A549 (cell line): ENCODE measurements around the gene MAPT. TPM values are rescaled to one million over a fixed set of nuclear protein-coding genes. Genes with fewer than 3 reads are reported as not detected.

ENCODE experiments used
- ATAC-seq, 2 experiments: fragments of 200-7000 bp in 1 of 2; fragments of >200 bp in 1 of 2; cut with Nextera tagmentation in 1 of 2; cut with Tn5 transposase in 1 of 2; 3 replicates each; pipeline versions ENCODE4 v1.8.0 to v1.9.1; 2018 to 2020; ENCODE audit warnings: mild to moderate bottlenecking in 1 of 2, moderate library complexity in 1 of 2
- CTCF ChIA-PET: fragments of 300-600 bp; sonication (Branson Sonifier 250); formaldehyde crosslinking; extraction: SDS; loops from one replicate; lab custom pipeline; 2021; ENCODE audit warnings: antibody characterized with exemption, inconsistent platforms; lab: Yijun Ruan, JAX
- POLR2A ChIA-PET: fragments of 350-600 bp; formaldehyde crosslinking; extraction: SDS; loops from one replicate; lab custom pipeline; 2021; ENCODE audit warnings: antibody characterized with exemption, inconsistent platforms; lab: Yijun Ruan, JAX
- DNase-seq, 2 experiments: peaks; one replicate each; pipeline versions ENCODE4 v3.0.0 to v3.0.0-alpha.2; 2011 to 2016; ENCODE audit warnings: low read depth in 1 of 2, low spot score in 1 of 2
- FAIRE-seq: peaks from 2 replicates; lab custom pipeline; 2011; peaks lifted over from hg19 to GRCh38; lab: Jason Lieb, UNC
- H3K27ac ChIP-seq, 2 experiments: fragments of >200 bp; sonication (Bioruptor Twin); formaldehyde crosslinking; 3 replicates each; pipeline ENCODE4 v1.5.1; 2016 to 2017
- H3K4me1 ChIP-seq: fragments of >200 bp; sonication (Bioruptor Twin); formaldehyde crosslinking; 3 replicates; pipeline ENCODE4 v1.6.1; 2016
- H3K4me2 ChIP-seq: fragments of >200 bp; sonication (Bioruptor Twin); formaldehyde crosslinking; 3 replicates; pipeline ENCODE4 v1.6.1; 2016
- H3K4me3 ChIP-seq: fragments of >200 bp; sonication (Bioruptor Twin); formaldehyde crosslinking; 3 replicates; pipeline ENCODE4 v1.5.1; 2016
- H3K9me3 ChIP-seq: fragments of >200 bp; sonication (Bioruptor Twin); formaldehyde crosslinking; 3 replicates; pipeline ENCODE4 v1.6.1; 2016
- CBX8 ChIP-seq: fragments of 200-600 bp; sonication (generic); IDR thresholded peaks from 2 replicates; pipeline ENCODE4 v1.6.1; 2016
- EHMT2 ChIP-seq: fragments of 200-600 bp; sonication (generic); IDR thresholded peaks from 2 replicates; pipeline ENCODE4 v1.6.1; 2016; ENCODE audit warnings: antibody characterized with exemption, low read depth, mild to moderate bottlenecking, moderate library complexity
- EP300 ChIP-seq, 2 experiments: fragments of >200 bp; sonication (Bioruptor Twin); formaldehyde crosslinking; IDR thresholded peaks; 2 replicates in 1 of 2; 3 replicates in 1 of 2; pipeline ENCODE4 v1.6.1; 2016 to 2017
- FOSB ChIP-seq: fragments of 250-450 bp; sonication (Bioruptor Pico); IDR thresholded peaks from 2 replicates; pipeline ENCODE4 v1.5.0; 2020; ENCODE audit warnings: mild to moderate bottlenecking, moderate library complexity
- HOXA7 ChIP-seq: fragments of 250-450 bp; sonication (Bioruptor Pico); IDR thresholded peaks from 2 replicates; pipeline ENCODE4 v1.5.0; 2020; ENCODE audit warnings: mild to moderate bottlenecking, moderate library complexity
- HOXB13 ChIP-seq: fragments of 250-450 bp; sonication (Bioruptor Pico); IDR thresholded peaks from 2 replicates; pipeline ENCODE4 v1.5.0; 2020; ENCODE audit warnings: low read depth, mild to moderate bottlenecking, moderate library complexity
- MAZ ChIP-seq: fragments of 150-350 bp; IDR thresholded peaks from 2 replicates; pipeline ENCODE4 v1.6.1; 2014; ENCODE audit warnings: antibody characterized with exemption, low read depth, low read length, borderline replicate concordance
- NPAS2 ChIP-seq: fragments of 250-450 bp; sonication (Bioruptor Pico); IDR thresholded peaks from 2 replicates; pipeline ENCODE4 v1.8.0; 2022; ENCODE audit warnings: mild to moderate bottlenecking, moderate library complexity, borderline replicate concordance
- RAD21 ChIP-seq, 2 experiments: fragments of >200 bp in 1 of 2; sonication (Bioruptor Twin) in 1 of 2; formaldehyde crosslinking in 1 of 2; IDR thresholded peaks in 1 of 2; conservative IDR thresholded peaks in 1 of 2; 2 replicates in 1 of 2; 3 replicates in 1 of 2; pipeline ENCODE4 v1.6.1; 2012 to 2018; ENCODE audit warnings: inconsistent platforms in 1 of 2
- RCOR1 ChIP-seq: fragments of 150-350 bp; IDR thresholded peaks from 2 replicates; pipeline ENCODE4 v1.6.1; 2014; ENCODE audit warnings: antibody characterized with exemption, low read length, low read depth
- RNF2 ChIP-seq: fragments of 200-600 bp; sonication (generic); IDR thresholded peaks from 2 replicates; pipeline ENCODE4 v1.6.1; 2016; ENCODE audit warnings: low read depth, mild to moderate bottlenecking, antibody characterized with exemption, moderate library complexity, borderline replicate concordance
- SREBF2 ChIP-seq: fragments of 450-650 bp; IDR thresholded peaks from 2 replicates; pipeline ENCODE4 v1.6.1; 2014; ENCODE audit warnings: mild to moderate bottlenecking, moderate library complexity
- TFCP2L1 ChIP-seq: fragments of 250-450 bp; sonication (Bioruptor Pico); IDR thresholded peaks from 2 replicates; pipeline ENCODE4 v1.5.0; 2021; ENCODE audit warnings: mild to moderate bottlenecking
- TP53 ChIP-seq: fragments of 250-450 bp; sonication (Bioruptor Pico); IDR thresholded peaks from 2 replicates; pipeline ENCODE4 v1.5.0; 2021; ENCODE audit warnings: mild to moderate bottlenecking, moderate library complexity
- ZNF302 ChIP-seq: fragments of 250-450 bp; sonication (Bioruptor Pico); IDR thresholded peaks from 2 replicates; pipeline ENCODE4 v1.9.0; 2021; ENCODE audit warnings: inconsistent platforms, mild to moderate bottlenecking, moderate library complexity
- WGBS: methylation state at CpG from one replicate; pipeline ENCODE4 v1.1.6; 2017; ENCODE audit errors: missing lambda C conversion rate; 5-methylcytosine and 5-hydroxymethylcytosine counted together
- polyA plus RNA-seq, 4 experiments: library from polyadenylated mRNA; depleted of rRNA in 3 of 4; stranded (reverse); fragments of >200 nt; fragmentation: RNase III in 1 of 4; extraction: RNeasy Plus Mini Kit Qiagen cat#74134 plus additional on column Dnase treatment in 1 of 4; gene quantifications; 2 replicates in 3 of 4; 3 replicates in 1 of 4; pipeline ENCODE4 v1.2.3, GENCODE V29; 2011 to 2017
- TF ChIP-seq, protein P1 (sequence below): IDR thresholded peaks from 2 replicates; pipeline ENCODE4 v1.6.1; 2012
- TF ChIP-seq, protein P2 (sequence below): fragments of >200 bp; sonication (Bioruptor Twin); formaldehyde crosslinking; IDR thresholded peaks from 3 replicates; pipeline ENCODE4 v1.5.1; 2016
- TF ChIP-seq, protein P3 (sequence below): fragments of >200 bp; sonication (Bioruptor Twin); formaldehyde crosslinking; IDR thresholded peaks from 3 replicates; pipeline ENCODE4 v1.6.1; 2016
- TF ChIP-seq, protein P4 (sequence below): fragments of 250-450 bp; sonication (Bioruptor Pico); IDR thresholded peaks from 2 replicates; pipeline ENCODE4 v1.5.0; 2020; ENCODE audit warnings: low read depth, mild to moderate bottlenecking, moderate library complexity

Gene MAPT
- polyA plus RNA-seq, 2 of the 4 experiments (the other 2 are of a cell fraction) = 1.2 to 1.6 TPM

DNA sequence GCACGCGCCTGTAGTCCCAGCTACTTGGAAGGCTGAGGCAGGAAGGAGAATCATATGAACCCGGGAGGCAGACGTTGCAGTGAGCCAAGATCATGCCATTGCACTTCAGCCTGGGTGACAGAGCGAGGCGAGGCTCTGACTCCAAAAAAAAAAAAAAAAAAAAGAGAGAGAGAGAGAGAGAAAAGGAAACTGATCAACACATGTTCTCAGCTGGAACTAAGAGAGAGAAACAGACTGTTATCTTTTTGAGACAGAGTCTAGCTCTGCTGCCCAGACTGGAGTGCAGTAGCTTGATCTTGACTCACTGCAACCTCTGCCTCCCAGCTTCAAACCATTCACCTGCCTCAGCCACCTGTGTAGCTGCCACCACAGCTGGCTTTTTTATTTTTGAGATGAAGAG, 165.1 kb downstream of the MAPT start:
- 89% methylated on average over 6 of the region's 6 CpGs for WGBS
- Histone ChIP-seq H3K27ac (peak overlapping the region in 1 of 2 experiments; percentile 12; a peak in 2 of 6 replicates), H3K4me1 (peaks cover 93% of the 10 kb centered on the region), H3K4me2 (no peak overlapping the region), H3K4me3 (no peak overlapping the region), H3K9me3 (no peaks in the 10 kb centered on the region)
- ATAC-seq (no peak), DNase-seq (no peak), FAIRE-seq (no peak)
- TF ChIP-seq TP53 (CRISPR knock-in tag) (no peak), EP300 (IDR thresholded peaks at IDR 0.05) (no peak), EHMT2 (no peak), TFCP2L1 (CRISPR knock-in tag) (no peak), RNF2 (no peak), ZNF302 (CRISPR knock-in tag) (no peak), MAZ (no peak), NPAS2 (no peak), SREBF2 (no peak), FOSB (no peak), HOXA7 (CRISPR knock-in tag) (no peak), RCOR1 (no peak), CBX8 (no peak)
- TF ChIP-seq, protein P1, sequence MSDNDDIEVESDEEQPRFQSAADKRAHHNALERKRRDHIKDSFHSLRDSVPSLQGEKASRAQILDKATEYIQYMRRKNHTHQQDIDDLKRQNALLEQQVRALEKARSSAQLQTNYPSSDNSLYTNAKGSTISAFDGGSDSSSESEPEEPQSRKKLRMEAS = no peak
- TF ChIP-seq, protein P2, sequence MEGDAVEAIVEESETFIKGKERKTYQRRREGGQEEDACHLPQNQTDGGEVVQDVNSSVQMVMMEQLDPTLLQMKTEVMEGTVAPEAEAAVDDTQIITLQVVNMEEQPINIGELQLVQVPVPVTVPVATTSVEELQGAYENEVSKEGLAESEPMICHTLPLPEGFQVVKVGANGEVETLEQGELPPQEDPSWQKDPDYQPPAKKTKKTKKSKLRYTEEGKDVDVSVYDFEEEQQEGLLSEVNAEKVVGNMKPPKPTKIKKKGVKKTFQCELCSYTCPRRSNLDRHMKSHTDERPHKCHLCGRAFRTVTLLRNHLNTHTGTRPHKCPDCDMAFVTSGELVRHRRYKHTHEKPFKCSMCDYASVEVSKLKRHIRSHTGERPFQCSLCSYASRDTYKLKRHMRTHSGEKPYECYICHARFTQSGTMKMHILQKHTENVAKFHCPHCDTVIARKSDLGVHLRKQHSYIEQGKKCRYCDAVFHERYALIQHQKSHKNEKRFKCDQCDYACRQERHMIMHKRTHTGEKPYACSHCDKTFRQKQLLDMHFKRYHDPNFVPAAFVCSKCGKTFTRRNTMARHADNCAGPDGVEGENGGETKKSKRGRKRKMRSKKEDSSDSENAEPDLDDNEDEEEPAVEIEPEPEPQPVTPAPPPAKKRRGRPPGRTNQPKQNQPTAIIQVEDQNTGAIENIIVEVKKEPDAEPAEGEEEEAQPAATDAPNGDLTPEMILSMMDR = no peak
- TF ChIP-seq, protein P3, sequence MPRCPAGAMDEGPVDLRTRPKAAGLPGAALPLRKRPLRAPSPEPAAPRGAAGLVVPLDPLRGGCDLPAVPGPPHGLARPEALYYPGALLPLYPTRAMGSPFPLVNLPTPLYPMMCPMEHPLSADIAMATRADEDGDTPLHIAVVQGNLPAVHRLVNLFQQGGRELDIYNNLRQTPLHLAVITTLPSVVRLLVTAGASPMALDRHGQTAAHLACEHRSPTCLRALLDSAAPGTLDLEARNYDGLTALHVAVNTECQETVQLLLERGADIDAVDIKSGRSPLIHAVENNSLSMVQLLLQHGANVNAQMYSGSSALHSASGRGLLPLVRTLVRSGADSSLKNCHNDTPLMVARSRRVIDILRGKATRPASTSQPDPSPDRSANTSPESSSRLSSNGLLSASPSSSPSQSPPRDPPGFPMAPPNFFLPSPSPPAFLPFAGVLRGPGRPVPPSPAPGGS = no peak
- CTCF ChIA-PET = interaction anchor here (0.6 to 12.2 kb wide), 9 partner anchors 8 to 1028 kb away, joined by 3 to 183 read pairs (median 4); partner anchors contain the start of gene KANSL1
- POLR2A ChIA-PET = no interaction called here

DNA sequence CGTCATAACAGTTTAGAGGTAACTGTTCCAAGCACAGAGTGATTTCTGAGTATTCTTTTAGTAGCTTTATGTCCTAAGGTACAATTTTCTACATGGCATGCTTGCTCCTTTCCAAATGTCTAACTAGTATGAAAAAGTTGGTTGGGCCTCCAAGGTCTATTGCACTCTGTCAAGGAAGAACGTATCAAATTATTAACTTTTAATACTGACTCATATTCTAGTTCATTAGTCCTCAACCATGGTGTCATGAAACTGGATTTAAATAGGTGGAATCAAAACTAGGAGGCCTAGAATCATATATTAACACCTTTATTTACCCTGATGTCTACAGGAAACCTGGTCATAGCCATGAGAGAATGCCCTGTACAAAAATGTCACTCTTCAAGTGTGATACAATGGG, 166.1 kb downstream of the MAPT start:
- Histone ChIP-seq H3K4me3 (no peak overlapping the region), H3K4me2 (peak overlapping the region; percentile 19), H3K4me1 (peaks cover 96% of the 10 kb centered on the region), H3K27ac (no peak overlapping the region; a peak in 1 of 6 replicates), H3K9me3 (no peaks in the 10 kb centered on the region)
- TF ChIP-seq, protein P4, sequence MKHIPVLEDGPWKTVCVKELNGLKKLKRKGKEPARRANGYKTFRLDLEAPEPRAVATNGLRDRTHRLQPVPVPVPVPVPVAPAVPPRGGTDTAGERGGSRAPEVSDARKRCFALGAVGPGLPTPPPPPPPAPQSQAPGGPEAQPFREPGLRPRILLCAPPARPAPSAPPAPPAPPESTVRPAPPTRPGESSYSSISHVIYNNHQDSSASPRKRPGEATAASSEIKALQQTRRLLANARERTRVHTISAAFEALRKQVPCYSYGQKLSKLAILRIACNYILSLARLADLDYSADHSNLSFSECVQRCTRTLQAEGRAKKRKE (CRISPR knock-in tag) = no peak
- no peak for ATAC-seq
- no peak for DNase-seq
- CTCF ChIA-PET = interaction anchor here (0.6 to 12.2 kb wide), 8 partner anchors 11 to 323 kb away, joined by 3 to 183 read pairs (median 3); partner anchors contain the start of gene KANSL1
- no peak for FAIRE-seq
- 64% methylated on average over 2 of the region's 2 CpGs for WGBS
- POLR2A ChIA-PET = no interaction called here

DNA sequence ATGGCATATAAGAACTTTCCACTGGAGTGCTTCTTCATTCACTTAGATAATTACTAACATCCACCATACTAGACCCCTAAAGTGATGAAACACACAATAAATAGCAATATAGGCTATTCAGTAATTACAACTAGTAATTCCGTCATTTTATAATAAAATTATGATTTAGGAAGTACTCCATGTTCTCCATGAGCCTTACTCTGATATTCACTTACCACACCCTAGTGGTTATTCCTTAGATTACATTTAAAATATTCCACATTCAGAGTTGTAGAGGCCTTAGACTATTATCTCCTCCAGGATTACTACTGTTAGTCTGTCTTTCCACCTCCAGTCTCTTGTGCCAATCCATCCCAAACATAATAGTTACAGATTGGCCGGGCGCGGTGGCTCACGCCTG, 167.1 kb downstream of the MAPT start:
- no peak overlapping the region for H3K27ac ChIP-seq
- H3K4me1 ChIP-seq = peaks cover 86% of the 10 kb centered on the region
- 88% methylated on average over 5 of the region's 5 CpGs for WGBS
- TF ChIP-seq, protein P2 = peak; percentile 46; the same call in 2 of the 3 replicates
- peak in 1 of 2 experiments; percentile 55; a peak in 4 of 5 replicates for TF ChIP-seq RAD21 (conservative IDR thresholded peaks at IDR 0.05 in 1 of 2, IDR thresholded peaks at IDR 0.05 in 1 of 2)
- no peak for TF ChIP-seq HOXB13 (CRISPR knock-in tag)
- TF ChIP-seq, all 56 proteins: peak for 2
- H3K4me2 ChIP-seq = no peak overlapping the region
- ATAC-seq (peak in 1 of 2 experiments; percentile 52; a peak in 3 of 6 replicates), FAIRE-seq (peak; percentile 51), DNase-seq (peak; percentile 42 to 49)
- no peaks in the 10 kb centered on the region for H3K9me3 ChIP-seq
- ChIA-PET POLR2A (no interaction called here), CTCF (interaction anchor here (1.0 to 12.2 kb wide), 4 partner anchors 16 to 151 kb away, joined by 4 to 183 read pairs (median 22); partner anchors contain the start of gene KANSL1)
- H3K4me3 ChIP-seq = no peak overlapping the region
